Neural cell (in vitro differentiated cells): ENCODE measurements around the gene NDUFA12. TPM values are rescaled to one million over a fixed set of nuclear protein-coding genes. Genes with fewer than 3 reads are reported as not detected.
A peak's percentile ranks its signal among the peaks of the same experiment; 100 is the strongest.

ENCODE experiments used
- H2AFZ ChIP-seq: fragments of 200-600, 300-800 bp; sonication (generic), shearing (Covaris generic); 2 replicates; pipeline ENCODE4 v1.6.0; 2014; ENCODE audit warnings: low read depth, mild to moderate bottlenecking, antibody characterized with exemption, low read length, moderate library complexity
- H3F3A ChIP-seq: fragments of 200-600 bp; shearing (Covaris generic); 2 replicates; pipeline ENCODE4 v1.6.1; 2016; ENCODE audit warnings: mild to moderate bottlenecking, moderate library complexity, mixed read lengths, antibody characterized with exemption, low read length; ENCODE audit not compliant: insufficient read depth, poor library complexity, severe bottlenecking
- H3K27ac ChIP-seq: fragments of 200-600, 300-800 bp; sonication (generic), shearing (Covaris generic); 2 replicates; pipeline ENCODE4 v1.5.1; 2014; ENCODE audit warnings: mild to moderate bottlenecking, low read length, moderate library complexity
- H3K27me3 ChIP-seq: fragments of 300-800, 200-600 bp; sonication (generic), shearing (Covaris generic); 2 replicates; pipeline ENCODE4 v1.6.0; 2014; ENCODE audit warnings: mild to moderate bottlenecking, low read depth, low read length, moderate library complexity; ENCODE audit not compliant: insufficient read depth
- H3K36me3 ChIP-seq: fragments of 300-800, 200-600 bp; sonication (generic), shearing (Covaris generic); 2 replicates; pipeline ENCODE4 v1.5.1; 2014; ENCODE audit warnings: mild to moderate bottlenecking, antibody characterized with exemption, low read length, moderate library complexity; ENCODE audit not compliant: insufficient read depth
- H3K4me2 ChIP-seq: fragments of 300-800, 200-600 bp; sonication (generic), shearing (Covaris generic); 2 replicates; pipeline ENCODE4 v1.6.0; 2014; ENCODE audit warnings: mild to moderate bottlenecking, low read length
- H3K4me3 ChIP-seq: fragments of 300-800, 200-600 bp; sonication (generic), shearing (Covaris generic); 2 replicates; pipeline ENCODE4 v1.5.1; 2014; ENCODE audit warnings: mild to moderate bottlenecking, low read length, moderate library complexity
- H3K79me2 ChIP-seq: fragments of 200-600 bp; shearing (Covaris generic); replicated peaks from 2 replicates; pipeline ENCODE4 v1.6.0; 2014; ENCODE audit warnings: mild to moderate bottlenecking, low read length, moderate library complexity; ENCODE audit not compliant: insufficient read depth
- H3K9ac ChIP-seq: fragments of 300-800, 200-600 bp; sonication (generic), shearing (Covaris generic); 2 replicates; pipeline ENCODE4 v1.6.1; 2016; ENCODE audit warnings: mild to moderate bottlenecking, low read length, mixed read lengths
- H3K9me2 ChIP-seq: fragments of 200-600 bp; shearing (Covaris generic); 2 replicates; pipeline ENCODE4 v1.6.1; 2016; ENCODE audit warnings: mild to moderate bottlenecking, low read length, mixed read lengths; ENCODE audit not compliant: insufficient read depth
- H3K9me3 ChIP-seq: fragments of 200-600, 300-800 bp; sonication (generic), shearing (Covaris generic); 2 replicates; pipeline ENCODE4 v1.6.1; 2016; ENCODE audit warnings: mild to moderate bottlenecking, mixed run types, low read length, moderate library complexity, mixed read lengths
- H4K20me1 ChIP-seq: fragments of 200-600 bp; shearing (Covaris generic); 2 replicates; pipeline ENCODE4 v1.6.1; 2016; ENCODE audit warnings: mild to moderate bottlenecking, mixed run types; ENCODE audit not compliant: insufficient read depth
- CTCF ChIP-seq: fragments of 450-650 bp; IDR thresholded peaks from 2 replicates; pipeline ENCODE4 v1.5.1; 2014; ENCODE audit warnings: antibody characterized with exemption, mild to moderate bottlenecking, moderate library complexity; ENCODE audit not compliant: poor library complexity, severe bottlenecking
- EP300 ChIP-seq: fragments of 450-650 bp; conservative IDR thresholded peaks from 2 replicates; pipeline ENCODE4 v1.6.1; 2014; ENCODE audit warnings: antibody characterized with exemption, mild to moderate bottlenecking, moderate library complexity; ENCODE audit not compliant: poor library complexity, severe bottlenecking
- EZH2 ChIP-seq: fragments of 200-600, 300-800 bp; shearing (Covaris generic), sonication (generic); IDR thresholded peaks from 2 replicates; pipeline ENCODE4 v1.6.1; 2014; ENCODE audit warnings: antibody characterized with exemption, low read length, borderline replicate concordance, mild to moderate bottlenecking; ENCODE audit not compliant: insufficient read depth, poor library complexity, severe bottlenecking
- MXI1 ChIP-seq: fragments of 450-650 bp; conservative IDR thresholded peaks from 2 replicates; pipeline ENCODE4 v1.6.1; 2014; ENCODE audit warnings: antibody characterized with exemption, mild to moderate bottlenecking; ENCODE audit not compliant: poor library complexity, severe bottlenecking
- POLR2AphosphoS5 ChIP-seq: IDR thresholded peaks from 2 replicates; pipeline ENCODE4 v1.6.1; 2012
- RAD21 ChIP-seq: fragments of 450-650 bp; conservative IDR thresholded peaks from 2 replicates; pipeline ENCODE4 v1.6.1; 2014; ENCODE audit warnings: antibody characterized with exemption, mild to moderate bottlenecking, moderate library complexity
- REST ChIP-seq: IDR thresholded peaks from 2 replicates; pipeline ENCODE4 v1.6.1; 2012; ENCODE audit warnings: borderline replicate concordance
- SMC3 ChIP-seq: fragments of 450-650 bp; conservative IDR thresholded peaks from 2 replicates; pipeline ENCODE4 v1.6.1; 2014; ENCODE audit warnings: antibody characterized with exemption, mild to moderate bottlenecking, moderate library complexity; ENCODE audit not compliant: poor library complexity
- TAF1 ChIP-seq: IDR thresholded peaks from 2 replicates; pipeline ENCODE4 v1.6.1; 2012; ENCODE audit warnings: low read depth
- polyA plus RNA-seq: library from polyadenylated mRNA; depleted of rRNA; stranded (reverse); fragments of >200 nt; gene quantifications from 2 replicates; pipeline ENCODE4 v1.2.3, GENCODE V29; 2014

NDUFA12 gene
- polyA plus RNA-seq, 1 donor from 2014 or later: 357 TPM

GRCh38 chr12:94952325-94952724 lies 51.2 kb downstream of the NDUFA12 start:
- no peak overlapping the region for H3K9ac ChIP-seq
- H3K4me2 ChIP-seq: no peak overlapping the region
- no peaks in the 10 kb centered on the region for H3K27me3 ChIP-seq
- H3K79me2 ChIP-seq: no peaks in the 10 kb centered on the region
- no peaks in the 10 kb centered on the region for H3K36me3 ChIP-seq
- no peak overlapping the region for H2AFZ ChIP-seq
- TF ChIP-seq TAF1: no peak
- no peak for TF ChIP-seq REST
- no peak for TF ChIP-seq POLR2AphosphoS5
- no peak for TF ChIP-seq EZH2
- no peak for TF ChIP-seq MXI1
- TF ChIP-seq CTCF: no peak
- TF ChIP-seq EP300: no peak
- TF ChIP-seq SMC3: no peak
- TF ChIP-seq RAD21: no peak
- H3K9me2 ChIP-seq: no peaks in the 10 kb centered on the region
- H3K27ac ChIP-seq: no peak overlapping the region
- H4K20me1 ChIP-seq: no peaks in the 10 kb centered on the region
- H3K4me3 ChIP-seq: no peak overlapping the region
- no peaks in the 10 kb centered on the region for H3K9me3 ChIP-seq
- H3F3A ChIP-seq: no peaks in the 10 kb centered on the region

GRCh38 chr12:94951071-94951934 lies 52.2 kb downstream of the NDUFA12 start:
- Histone ChIP-seq H3K4me3 (no peak overlapping the region), H2AFZ (peak overlapping the region; percentile 48), H3K9ac (no peak overlapping the region), H3F3A (no peaks in the 10 kb centered on the region), H3K9me3 (no peaks in the 10 kb centered on the region), H3K79me2 (no peaks in the 10 kb centered on the region), H3K36me3 (no peaks in the 10 kb centered on the region), H3K4me2 (no peak overlapping the region), H3K27me3 (no peaks in the 10 kb centered on the region), H3K9me2 (no peaks in the 10 kb centered on the region), H3K27ac (no peak overlapping the region), H4K20me1 (no peaks in the 10 kb centered on the region)
- TF ChIP-seq EZH2 (no peak), EP300 (no peak), RAD21 (no peak), SMC3 (no peak), REST (no peak), MXI1 (no peak), POLR2AphosphoS5 (no peak), CTCF (no peak), TAF1 (no peak)
